Endodermal cell (in vitro differentiated cells): Measurements from ENCODE around the gene HSFX3. TPM values are rescaled to one million over a fixed set of nuclear protein-coding genes. Genes with fewer than 3 reads are reported as not detected.

ENCODE experiments used
- DNase-seq: peaks from one replicate; pipeline ENCODE4 v3.0.0-alpha.2; 2017
- H3K27ac ChIP-seq: 2 replicates; pipeline ENCODE4 v1.5.1; 2013; ENCODE audit warnings: mild to moderate bottlenecking, low read depth, low read length, moderate library complexity
- H3K27me3 ChIP-seq: 2 replicates; pipeline ENCODE4 v1.6.1; 2013; ENCODE audit warnings: mild to moderate bottlenecking, low read length, moderate library complexity; ENCODE audit not compliant: insufficient read depth, control insufficient read depth, poor library complexity, severe bottlenecking
- H3K36me3 ChIP-seq: 2 replicates; pipeline ENCODE4 v1.7.0; 2013; ENCODE audit warnings: mild to moderate bottlenecking, low read length, moderate library complexity; ENCODE audit not compliant: control insufficient read depth, insufficient read depth
- H3K4me1 ChIP-seq: one replicate; pipeline ENCODE4 v1.7.0; 2013; ENCODE audit warnings: low read length; ENCODE audit not compliant: control insufficient read depth, insufficient read depth
- H3K4me3 ChIP-seq: 2 replicates; pipeline ENCODE4 v1.5.1; 2013; ENCODE audit warnings: mild to moderate bottlenecking, low read length, moderate library complexity
- H3K9ac ChIP-seq: 2 replicates; pipeline ENCODE4 v1.6.1; 2013; ENCODE audit warnings: mild to moderate bottlenecking, low read length, moderate library complexity; ENCODE audit not compliant: poor library complexity, severe bottlenecking; ENCODE audit errors: extremely low read depth
- H3K9me3 ChIP-seq: 2 replicates; pipeline ENCODE4 v1.6.1; 2013; ENCODE audit warnings: mild to moderate bottlenecking, low read length, moderate library complexity; ENCODE audit not compliant: control insufficient read depth
- H3K27ac Mint-ChIP-seq: 2 replicates; pipeline ENCODE4 v1.8.0; 2020; ENCODE audit warnings: mixed read lengths
- H3K27me3 Mint-ChIP-seq: 2 replicates; pipeline ENCODE4 v1.8.0; 2021; ENCODE audit warnings: mild to moderate bottlenecking, mixed read lengths; ENCODE audit not compliant: insufficient read depth
- H3K36me3 Mint-ChIP-seq: 2 replicates; pipeline ENCODE4 v1.8.0; 2020; ENCODE audit warnings: low read depth, mixed read lengths
- H3K4me1 Mint-ChIP-seq: 2 replicates; pipeline ENCODE4 v1.8.0; 2020; ENCODE audit warnings: mixed read lengths
- H3K4me3 Mint-ChIP-seq: 2 replicates; pipeline ENCODE4 v1.8.0; 2020; ENCODE audit warnings: mild to moderate bottlenecking, moderate library complexity, mixed read lengths
- H3K9me3 Mint-ChIP-seq: 2 replicates; pipeline ENCODE4 v1.8.0; 2020; ENCODE audit warnings: mild to moderate bottlenecking, mixed read lengths
- CTCF ChIP-seq: fragments of 200-600 bp; sonication (generic); conservative IDR thresholded peaks from 2 replicates; pipeline ENCODE4 v1.5.0; 2021; ENCODE audit warnings: antibody characterized with exemption, mild to moderate bottlenecking
- WGBS, 2 experiments: methylation state at CpG; one replicate each; pipeline versions ENCODE4 v1.1.5 to v1.1.7; 2013; ENCODE audit warnings: missing lambda C conversion rate in 2 of 2, mixed read lengths in 1 of 2; ENCODE audit not compliant: insufficient coverage in 1 of 2, insufficient read length in 1 of 2; 5-methylcytosine and 5-hydroxymethylcytosine counted together
- total RNA-seq, 2 donors: library from RNA; stranded (reverse); fragmentation: NEBNext Ultra II Directional in 1 of 2; extraction: Animal tissue kit (Norgen Biotek cat#: 25700) in 1 of 2; gene quantifications; 2 replicates in 1 of 2; 3 replicates in 1 of 2; pipeline ENCODE4 v1.2.1, GENCODE V29; 2021

HSFX3 gene
- total RNA-seq, 2 donors from 2014 or later = not detected

DNA sequence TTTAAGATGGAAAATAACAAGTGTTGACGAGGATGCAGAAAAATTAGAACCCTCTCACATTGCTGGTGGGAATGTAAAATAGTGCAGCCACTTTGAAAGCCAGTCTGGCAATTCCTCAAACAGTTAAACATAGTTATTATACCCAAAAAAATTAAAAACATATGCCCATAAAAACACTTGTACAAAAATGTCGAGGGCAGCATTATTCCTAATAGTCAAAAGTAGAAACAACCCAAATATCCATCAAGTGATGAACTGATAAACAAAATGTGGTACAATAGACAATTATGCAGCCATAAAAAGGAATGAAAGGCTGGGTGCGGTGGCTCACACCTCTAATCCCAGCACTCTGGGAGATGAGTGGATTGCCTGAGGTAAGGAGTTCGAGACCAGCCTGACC is 51.0 kb downstream of the HSFX3 start:
- no peaks in the 10 kb centered on the region for H3K27me3 ChIP-seq
- no peak overlapping the region for H3K27ac ChIP-seq
- Mint-ChIP-seq H3K4me1 (no peaks in the 10 kb centered on the region), H3K9me3 (peaks cover 47% of the 10 kb centered on the region), H3K36me3 (peaks cover 44% of the 10 kb centered on the region), H3K27ac (no peak overlapping the region), H3K4me3 (no peak overlapping the region), H3K27me3 (no peaks in the 10 kb centered on the region)
- no peak overlapping the region for H3K4me3 ChIP-seq
- no peaks in the 10 kb centered on the region for H3K4me1 ChIP-seq
- H3K9ac ChIP-seq = no peak overlapping the region
- H3K36me3 ChIP-seq = peaks cover 64% of the 10 kb centered on the region
- no peak for DNase-seq
- no peaks in the 10 kb centered on the region for H3K9me3 ChIP-seq
- no peak for TF ChIP-seq CTCF
- 89% methylated on average over 3 of the region's 4 CpGs; no CpG with 5 or more reads in 1 of the 2 experiments for WGBS, 2 experiments

Other genes starting within 250 kb of the HSFX3 start
- 10 to 100 TPM; 28.2 to 43.9 TPM for gene IDS, start 44.6 kb downstream of the HSFX3 start, total RNA-seq
- 10 to 100 TPM; 11.9 to 18.0 TPM for gene EOLA1, start 8.9 kb downstream of the HSFX3 start, total RNA-seq
- gene MAGEA9B, start 37.5 kb upstream of the HSFX3 start, total RNA-seq = not detected
- not detected for gene HSFX2, start 45.4 kb upstream of the HSFX3 start, total RNA-seq
- 10 to 100 TPM; 60.1 to 66.3 TPM for gene TMEM185A, start 81.9 kb upstream of the HSFX3 start, total RNA-seq
- not detected for gene MAGEA11, start 162.1 kb upstream of the HSFX3 start, total RNA-seq
- gene HSFX1, start 224.1 kb upstream of the HSFX3 start, total RNA-seq = 1 to 10 TPM; 3.2 to 3.4 TPM
- not detected for gene MAGEA9, start 232.0 kb upstream of the HSFX3 start, total RNA-seq